ENCODE results near the gene H1-8.

H1-8 gene

GRCh38 chr3:129595544-129596193, 52.7 kb downstream of the H1-8 start:
- no peak for DNase-seq

DNA sequence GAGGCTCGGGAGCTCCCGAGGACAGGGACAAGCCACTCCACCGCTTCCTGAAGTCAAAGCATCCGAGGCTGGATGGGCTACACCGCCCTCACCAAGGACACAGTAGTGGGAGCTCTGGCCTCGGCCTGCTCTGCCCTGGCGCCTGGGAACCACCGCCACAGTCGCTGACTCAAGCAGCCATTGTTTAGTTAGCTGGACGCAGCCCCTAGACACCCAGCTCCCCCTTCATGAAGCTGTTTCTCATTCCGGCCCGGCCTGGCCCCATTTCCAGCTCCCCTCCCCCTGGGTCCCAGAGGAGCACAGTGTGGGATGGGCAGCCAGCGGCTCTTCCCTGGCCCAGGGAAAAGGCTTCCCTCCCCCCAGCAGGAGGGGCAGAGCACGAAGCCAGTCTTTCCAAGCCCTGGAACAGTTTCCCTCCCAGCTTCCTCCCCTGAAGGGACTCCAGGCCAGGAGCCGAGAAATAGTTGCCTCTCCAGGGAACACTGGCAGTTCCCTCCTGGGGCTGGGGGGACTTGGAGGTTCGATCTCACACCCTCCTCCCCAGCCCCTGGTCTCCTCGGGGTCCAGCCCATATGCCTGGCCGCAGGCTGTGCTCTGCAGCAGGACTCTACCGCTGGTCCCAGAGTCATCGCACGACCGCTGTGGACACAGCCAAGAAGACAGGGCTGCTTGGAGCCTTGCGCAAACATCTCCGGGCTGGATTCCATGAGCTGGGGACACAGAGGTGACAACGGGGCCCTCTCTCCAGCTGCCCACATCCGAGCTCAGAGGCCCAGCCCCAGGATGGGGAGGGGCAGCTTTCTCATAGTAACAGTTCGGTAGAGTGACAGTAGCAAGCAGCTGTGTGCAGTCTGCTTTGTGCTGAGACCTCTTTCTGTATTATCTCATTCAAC, 53.5 kb downstream of the H1-8 start:
- DNase-seq, result no peak

DNA sequence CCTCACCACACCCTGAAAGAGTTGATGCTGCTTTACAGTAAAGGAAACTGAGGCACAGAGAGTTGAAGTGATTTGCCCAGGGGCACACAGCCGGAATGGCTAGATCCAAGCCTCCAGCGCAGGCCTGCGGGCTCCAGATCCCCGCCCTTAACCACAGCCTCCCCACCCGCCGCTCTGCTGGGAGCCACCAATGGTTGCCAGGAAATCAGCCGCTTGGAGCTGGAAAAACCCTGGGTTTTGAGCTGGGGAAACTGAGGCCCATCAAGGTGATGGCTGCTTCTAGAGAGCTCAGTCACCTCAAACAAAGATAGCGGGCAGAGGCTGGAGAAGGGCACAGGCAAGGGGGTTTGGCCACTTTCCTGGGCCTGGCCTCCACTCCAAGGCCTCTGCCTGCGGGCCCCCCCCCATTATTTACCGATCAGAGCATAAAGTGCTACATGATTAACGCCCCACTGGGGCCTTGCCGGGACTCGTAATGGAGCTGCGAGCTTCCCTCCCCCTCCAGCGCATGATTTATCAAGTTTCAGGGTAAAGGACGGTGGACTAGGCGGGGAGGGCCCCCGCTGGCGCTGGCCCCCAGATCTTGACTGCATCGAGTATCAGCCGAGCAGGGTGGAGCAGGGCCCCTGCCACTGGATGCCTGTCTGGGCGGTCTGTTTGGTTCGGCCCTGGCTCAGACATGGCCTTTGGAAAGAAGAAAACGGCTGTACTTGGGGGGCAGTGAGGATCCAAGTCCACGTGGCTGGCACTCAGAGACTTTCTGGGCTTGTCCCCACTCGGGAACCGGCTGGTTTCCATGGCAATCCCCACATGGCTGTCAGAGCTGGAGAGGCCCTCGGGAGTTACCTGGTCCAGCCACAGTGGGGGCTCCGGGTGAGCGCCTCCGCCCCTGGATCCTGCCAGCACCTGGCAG, 54.4 kb downstream of the H1-8 start:
- DNase-seq, result no peak

DNA sequence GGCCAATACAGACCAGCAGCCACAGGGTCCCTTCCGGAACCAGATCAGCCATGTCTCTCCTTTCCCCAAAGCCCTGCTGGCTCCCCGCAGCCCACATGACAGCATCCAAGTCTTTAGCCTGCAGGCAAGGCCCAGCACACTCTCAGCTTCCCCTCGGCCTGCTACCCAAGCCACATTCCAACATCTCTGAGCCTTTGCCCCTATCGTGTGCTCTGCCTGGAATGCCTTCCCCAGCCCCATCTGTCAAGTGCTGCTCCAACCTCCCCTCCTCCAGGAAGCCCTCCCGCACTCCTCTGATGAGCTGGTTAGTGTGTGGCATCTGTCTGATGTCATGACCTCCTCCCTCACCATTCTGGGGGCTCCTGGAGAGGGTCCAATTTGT, 55.0 kb downstream of the H1-8 start:
- no peak for DNase-seq

- DNase-seq, result no peak
These were observed 55.5 kb downstream of the H1-8 start for GRCh38 chr3:129598484-129598883.

DNA sequence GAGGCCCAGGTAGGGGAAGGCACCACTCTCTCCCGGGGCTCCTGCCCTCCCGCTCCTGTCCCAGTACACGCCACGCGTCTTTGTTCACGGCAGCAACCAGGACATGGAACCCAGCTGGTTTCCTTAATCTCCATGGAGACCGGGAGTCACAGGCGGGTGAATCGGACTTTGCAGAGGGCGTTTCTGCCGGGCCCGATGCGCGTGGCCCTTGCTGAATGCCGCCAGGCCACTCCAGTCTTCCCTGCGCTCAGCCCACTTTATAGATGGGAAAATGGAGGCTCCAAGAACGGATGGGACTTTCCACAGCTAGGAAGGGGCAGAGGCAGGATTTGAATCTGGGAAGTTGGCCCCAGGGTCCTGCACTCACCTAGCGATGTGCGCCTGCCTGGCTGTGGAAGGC, 56.1 kb downstream of the H1-8 start:
- no peak for DNase-seq

GRCh38 chr3:129599607-129600006, 56.6 kb downstream of the H1-8 start:
- DNase-seq, result no peak

GRCh38 chr3:129600348-129600747, 57.4 kb downstream of the H1-8 start:
- DNase-seq, result no peak

Data from DMS79 treated with DMSO at 0.1 percent for 48 hours (cell line).